Right lobe of liver (tissue), 4 donors: Measurements from ENCODE around the gene MAG.

Source experiments
- CTCF ChIP-seq, 4 donors: fragments of 200-600 bp in 3 of 4; fragments of 450-650 bp in 1 of 4; IDR thresholded peaks; one replicate each; pipeline versions ENCODE4 v1.5.1 to v1.8.0; 2016 to 2022; ENCODE audit warnings: antibody characterized with exemption in 4 of 4, mild to moderate bottlenecking in 2 of 4
- POLR2A ChIP-seq: fragments of 450-650 bp; IDR thresholded peaks from one replicate; pipeline ENCODE4 v1.6.1; 2017; ENCODE audit warnings: antibody characterized with exemption, mild to moderate bottlenecking
- donor health status: DM: no; HTN: no; CAD: no.
- donor health status: DM: no; HTN: no; CAD: no.
- donor health status: DM: no; HTN: yes; CAD: no.

- TF ChIP-seq POLR2A (no peak), CTCF (IDR thresholded peaks at IDR 0.05) (no peak)
Measured at GRCh38 chr19:35292421-35293362, 731 bp downstream of the MAG start.
